SK-N-SH treated with all-trans-retinoic acid at 6 μM for 48 hours (cell line): Measurements from ENCODE around the gene ADGRA3.

ENCODE experiments used
- CREB5 ChIP-seq: fragments of 250-450 bp; sonication (Bioruptor Pico); IDR thresholded peaks from 2 replicates; pipeline ENCODE4 v1.5.1; 2020; ENCODE audit warnings: low read depth, mild to moderate bottlenecking, moderate library complexity
- ZFP30 ChIP-seq: fragments of 450-650 bp; formaldehyde crosslinking; IDR thresholded peaks from 2 replicates; pipeline ENCODE4 v1.5.0; 2022; ENCODE audit warnings: mild to moderate bottlenecking, moderate library complexity

DNA sequence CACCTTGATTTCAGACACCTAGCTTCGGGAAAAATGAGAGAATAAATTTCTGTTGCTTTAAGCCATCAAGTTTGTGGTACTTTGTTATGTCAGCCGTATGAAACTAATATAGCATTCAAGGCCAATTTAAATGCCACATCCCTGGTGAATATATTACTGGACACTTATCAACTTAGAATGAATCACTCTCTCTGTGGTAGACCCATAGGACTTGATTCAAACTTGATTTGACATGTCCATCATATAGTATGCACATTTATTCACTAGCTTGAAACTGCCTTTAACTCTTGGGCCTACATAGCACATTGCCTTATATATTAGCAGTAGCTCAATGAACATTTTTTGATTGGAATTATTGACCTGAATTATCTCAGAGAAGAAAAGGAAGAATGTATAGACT lies 172.3 kb downstream of the ADGRA3 start:
- TF ChIP-seq CREB5 (CRISPR knock-in tag) (no peak), ZFP30 (no peak)
